ENCODE data around the gene CAPN11. TPM values are rescaled to one million over a fixed set of nuclear protein-coding genes. Genes with fewer than 3 reads are reported as not detected.
A peak's percentile ranks its signal among the peaks of the same experiment; 100 is the strongest.
"Not testable (repeated sequence)": the region's sequence is repeated elsewhere in the genome, so short reads cannot be mapped to it uniquely, and the experiment has no call there.

Gene CAPN11
- total RNA-seq, 2 donors from 2014 or later: not detected

GRCh38 chr6:44176130-44176761 is 17.6 kb downstream of the CAPN11 start:
- Mint-ChIP-seq H3K9me3 (no peaks in the 10 kb centered on the region), H3K27me3 (peaks cover 0 to 4% of the 10 kb centered on the region in 2 donors), H3K4me1 (ENCODE audit: low read depth in 2 of 2) (peaks cover 0 to 16% of the 10 kb centered on the region in 2 donors), H3K36me3 (no peaks in the 10 kb centered on the region), H3K27ac (no peak overlapping the region), H3K4me3 (peak overlapping the region; percentile 60)
- DNase-seq (ENCODE audit: low spot score) (no peak), ATAC-seq (no peak)

- peaks cover 0 to 4% of the 10 kb centered on the region in 2 donors for H3K27me3 Mint-ChIP-seq
- H3K36me3 Mint-ChIP-seq: no peaks in the 10 kb centered on the region
- H3K4me3 Mint-ChIP-seq: peak overlapping the region; percentile 60
- ATAC-seq (peak; percentile 73 to 84), DNase-seq (ENCODE audit: low spot score) (peak; percentile 69)
- H3K27ac Mint-ChIP-seq: peak overlapping the region in 1 of 2 donors; percentile 36
- no peaks in the 10 kb centered on the region for H3K9me3 Mint-ChIP-seq
- peaks cover 0 to 16% of the 10 kb centered on the region in 2 donors for H3K4me1 Mint-ChIP-seq (ENCODE audit: low read depth in 2 of 2)
Measured at GRCh38 chr6:44176762-44177509, 18.3 kb downstream of the CAPN11 start.

GRCh38 chr6:44177691-44178423 is 19.2 kb downstream of the CAPN11 start:
- Mint-ChIP-seq H3K27ac (peak overlapping the region in 1 of 2 donors; percentile 36), H3K4me3 (peak overlapping the region; percentile 60), H3K36me3 (no peaks in the 10 kb centered on the region), H3K27me3 (peaks cover 0 to under 1% of the 10 kb centered on the region in 2 donors), H3K4me1 (ENCODE audit: low read depth in 2 of 2) (peaks cover 0 to 13% of the 10 kb centered on the region in 2 donors), H3K9me3 (no peaks in the 10 kb centered on the region)
- DNase-seq (ENCODE audit: low spot score) (no peak), ATAC-seq (no peak)

- ATAC-seq (no peak), DNase-seq (ENCODE audit: low spot score) (no peak)
- no peaks in the 10 kb centered on the region for H3K27me3 Mint-ChIP-seq
- H3K4me3 Mint-ChIP-seq: no peak overlapping the region
- no peaks in the 10 kb centered on the region for H3K9me3 Mint-ChIP-seq
- H3K36me3 Mint-ChIP-seq: no peaks in the 10 kb centered on the region
- H3K27ac Mint-ChIP-seq: no peak overlapping the region
- H3K4me1 Mint-ChIP-seq (ENCODE audit: low read depth in 2 of 2): peaks cover 0 to 12% of the 10 kb centered on the region in 2 donors
Measured at GRCh38 chr6:44178424-44179071, 19.9 kb downstream of the CAPN11 start.

GRCh38 chr6:44179072-44179536 is 20.5 kb downstream of the CAPN11 start:
- Mint-ChIP-seq H3K4me3 (no peak overlapping the region), H3K27me3 (no peaks in the 10 kb centered on the region), H3K9me3 (no peaks in the 10 kb centered on the region), H3K4me1 (ENCODE audit: low read depth in 2 of 2) (peaks cover 0 to 12% of the 10 kb centered on the region in 2 donors), H3K27ac (no peak overlapping the region), H3K36me3 (no peaks in the 10 kb centered on the region)
- no peak for DNase-seq (ENCODE audit: low spot score)
- ATAC-seq: no peak

GRCh38 chr6:44179648-44180047 is 21.0 kb downstream of the CAPN11 start:
- Mint-ChIP-seq H3K36me3 (no peaks in the 10 kb centered on the region), H3K27me3 (no peaks in the 10 kb centered on the region), H3K4me1 (ENCODE audit: low read depth in 2 of 2) (peaks cover 0 to 12% of the 10 kb centered on the region in 2 donors), H3K27ac (no peak overlapping the region), H3K9me3 (no peaks in the 10 kb centered on the region), H3K4me3 (no peak overlapping the region)
- no peak for DNase-seq (ENCODE audit: low spot score)
- no peak for ATAC-seq

GRCh38 chr6:44180406-44180805 is 21.8 kb downstream of the CAPN11 start:
- ATAC-seq (no peak), DNase-seq (ENCODE audit: low spot score) (no peak)
- no peaks in the 10 kb centered on the region for H3K36me3 Mint-ChIP-seq
- no peak overlapping the region for H3K27ac Mint-ChIP-seq
- H3K4me1 Mint-ChIP-seq (ENCODE audit: low read depth in 2 of 2): peaks cover 0 to 12% of the 10 kb centered on the region in 2 donors
- H3K4me3 Mint-ChIP-seq: no peak overlapping the region
- peaks cover 0 to 3% of the 10 kb centered on the region in 2 donors for H3K27me3 Mint-ChIP-seq
- no peaks in the 10 kb centered on the region for H3K9me3 Mint-ChIP-seq

GRCh38 chr6:44180886-44181285 is 22.3 kb downstream of the CAPN11 start:
- peaks cover 0 to 12% of the 10 kb centered on the region in 2 donors for H3K4me1 Mint-ChIP-seq (ENCODE audit: low read depth in 2 of 2)
- no peaks in the 10 kb centered on the region for H3K36me3 Mint-ChIP-seq
- DNase-seq (ENCODE audit: low spot score) (no peak), ATAC-seq (no peak)
- H3K27ac Mint-ChIP-seq: no peak overlapping the region
- no peaks in the 10 kb centered on the region for H3K9me3 Mint-ChIP-seq
- H3K27me3 Mint-ChIP-seq: peaks cover under 1 to 4% of the 10 kb centered on the region in 2 donors
- H3K4me3 Mint-ChIP-seq: no peak overlapping the region

GRCh38 chr6:44181784-44182183 is 23.2 kb downstream of the CAPN11 start:
- not testable (repeated sequence) for H3K4me3 Mint-ChIP-seq; H3K27ac Mint-ChIP-seq; ATAC-seq; DNase-seq (ENCODE audit: low spot score); H3K27me3 Mint-ChIP-seq; H3K36me3 Mint-ChIP-seq; H3K9me3 Mint-ChIP-seq
- H3K4me1 Mint-ChIP-seq (ENCODE audit: low read depth in 2 of 2): peaks cover 0 to 12% of the 10 kb centered on the region in 2 donors

- H3K27me3 Mint-ChIP-seq: peaks cover 8 to 10% of the 10 kb centered on the region in 2 donors
- DNase-seq (ENCODE audit: low spot score): no peak
- no peaks in the 10 kb centered on the region for H3K36me3 Mint-ChIP-seq
- no peak overlapping the region for H3K4me3 Mint-ChIP-seq
- H3K27ac Mint-ChIP-seq: no peak overlapping the region
- no peaks in the 10 kb centered on the region for H3K9me3 Mint-ChIP-seq
- ATAC-seq: no peak
- H3K4me1 Mint-ChIP-seq (ENCODE audit: low read depth in 2 of 2): peaks cover 0 to 5% of the 10 kb centered on the region in 2 donors
Measured at GRCh38 chr6:44182911-44183390, 24.3 kb downstream of the CAPN11 start.

GRCh38 chr6:44183783-44184182 is 25.2 kb downstream of the CAPN11 start:
- H3K4me1 Mint-ChIP-seq (ENCODE audit: low read depth in 2 of 2): peaks cover 0 to 5% of the 10 kb centered on the region in 2 donors
- DNase-seq (ENCODE audit: low spot score) (no peak), ATAC-seq (no peak)
- no peak overlapping the region for H3K4me3 Mint-ChIP-seq
- no peaks in the 10 kb centered on the region for H3K9me3 Mint-ChIP-seq
- H3K36me3 Mint-ChIP-seq: no peaks in the 10 kb centered on the region
- peaks cover 8 to 10% of the 10 kb centered on the region in 2 donors for H3K27me3 Mint-ChIP-seq
- no peak overlapping the region for H3K27ac Mint-ChIP-seq

- H3K27me3 Mint-ChIP-seq: peaks cover 8 to 12% of the 10 kb centered on the region in 2 donors
- not testable (repeated sequence) for H3K4me3 Mint-ChIP-seq; H3K27ac Mint-ChIP-seq; DNase-seq (ENCODE audit: low spot score); H3K9me3 Mint-ChIP-seq; H3K4me1 Mint-ChIP-seq (ENCODE audit: low read depth in 2 of 2); H3K36me3 Mint-ChIP-seq; ATAC-seq
Measured at GRCh38 chr6:44185356-44185755, 26.7 kb downstream of the CAPN11 start.

- H3K27me3 Mint-ChIP-seq: peaks cover 8 to 12% of the 10 kb centered on the region in 2 donors
- no peaks in the 10 kb centered on the region for H3K36me3 Mint-ChIP-seq
- peak in 1 of 2 donors; percentile 12 for ATAC-seq
- H3K27ac Mint-ChIP-seq: no peak overlapping the region
- H3K4me3 Mint-ChIP-seq: no peak overlapping the region
- no peaks in the 10 kb centered on the region for H3K9me3 Mint-ChIP-seq
- H3K4me1 Mint-ChIP-seq (ENCODE audit: low read depth in 2 of 2): peaks cover 0 to 5% of the 10 kb centered on the region in 2 donors
- no peak for DNase-seq (ENCODE audit: low spot score)
Measured at GRCh38 chr6:44185953-44186634, 27.5 kb downstream of the CAPN11 start.
